GM18858 (cell line): ENCODE data around the gene LARP6.
"Not testable (repeated sequence)": the region's sequence is repeated elsewhere in the genome, so short reads cannot be mapped to it uniquely, and the experiment has no call there.

ENCODE experiments used
- ATAC-seq: cut with Tn5 transposase; IDR thresholded peaks from one replicate; pipeline ENCODE4 v1.9.1; 2021; ENCODE audit not compliant: unreplicated experiment

Gene LARP6

DNA sequence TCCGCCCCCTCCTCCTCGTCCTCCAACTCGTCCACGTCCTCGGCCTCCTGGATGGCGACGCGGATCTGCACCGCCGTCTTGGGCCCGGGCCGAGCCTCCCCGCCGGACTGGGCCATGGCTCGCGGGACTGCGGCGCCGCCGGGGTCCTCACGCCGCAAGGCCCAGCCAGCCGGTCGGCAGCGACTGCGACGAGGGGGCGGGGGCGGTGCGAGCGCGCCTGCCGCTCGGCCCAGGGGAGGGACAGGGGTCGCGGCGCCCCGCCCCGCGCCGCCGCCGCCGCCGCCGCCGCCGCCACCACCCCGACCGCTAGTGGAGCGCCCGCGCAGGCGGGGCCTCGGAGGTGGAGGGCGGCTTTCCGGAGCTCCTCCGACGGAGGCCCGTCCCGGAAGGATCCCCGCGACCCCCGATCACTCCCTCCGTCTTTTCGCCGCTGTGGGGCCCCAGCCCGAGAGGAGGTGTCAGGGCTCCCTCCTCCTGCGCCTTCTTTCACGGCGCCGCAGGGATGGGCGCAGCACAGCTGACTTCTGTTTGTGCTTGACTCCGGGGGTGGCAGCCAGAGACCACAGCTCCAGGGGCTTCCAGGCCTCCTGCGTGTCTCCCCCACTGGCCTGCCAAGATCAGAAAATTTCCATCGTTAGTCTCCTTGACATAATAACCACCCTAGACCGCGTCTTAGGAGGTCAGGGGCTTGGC, at the start of gene LARP6:
Gene LARP6, minus strand, starts transcription at position 185 of the 693 bp plus-strand sequence. Its CDS starts 69 bp downstream, at position 116.
- ATAC-seq = no peak

DNA sequence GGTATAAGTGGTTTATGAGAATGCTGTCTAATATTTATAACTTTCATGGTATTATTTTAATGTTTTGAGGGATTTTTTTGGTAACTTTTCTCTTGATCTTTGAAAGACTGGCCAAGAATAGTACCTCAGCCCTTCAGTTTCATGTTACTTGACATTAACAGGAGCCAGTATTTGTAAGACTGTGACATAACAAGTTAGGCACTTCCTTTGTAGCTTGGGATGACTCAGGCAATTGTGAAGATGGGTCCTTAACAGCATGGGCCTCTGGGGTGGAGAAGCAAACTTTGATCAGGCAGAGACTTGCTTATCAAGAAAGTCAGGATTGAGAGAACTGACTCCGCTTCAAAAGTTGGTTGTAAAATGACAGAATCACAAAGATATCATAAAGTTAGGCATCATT, 48.1 kb upstream of the LARP6 start:
- ATAC-seq = no peak

DNA sequence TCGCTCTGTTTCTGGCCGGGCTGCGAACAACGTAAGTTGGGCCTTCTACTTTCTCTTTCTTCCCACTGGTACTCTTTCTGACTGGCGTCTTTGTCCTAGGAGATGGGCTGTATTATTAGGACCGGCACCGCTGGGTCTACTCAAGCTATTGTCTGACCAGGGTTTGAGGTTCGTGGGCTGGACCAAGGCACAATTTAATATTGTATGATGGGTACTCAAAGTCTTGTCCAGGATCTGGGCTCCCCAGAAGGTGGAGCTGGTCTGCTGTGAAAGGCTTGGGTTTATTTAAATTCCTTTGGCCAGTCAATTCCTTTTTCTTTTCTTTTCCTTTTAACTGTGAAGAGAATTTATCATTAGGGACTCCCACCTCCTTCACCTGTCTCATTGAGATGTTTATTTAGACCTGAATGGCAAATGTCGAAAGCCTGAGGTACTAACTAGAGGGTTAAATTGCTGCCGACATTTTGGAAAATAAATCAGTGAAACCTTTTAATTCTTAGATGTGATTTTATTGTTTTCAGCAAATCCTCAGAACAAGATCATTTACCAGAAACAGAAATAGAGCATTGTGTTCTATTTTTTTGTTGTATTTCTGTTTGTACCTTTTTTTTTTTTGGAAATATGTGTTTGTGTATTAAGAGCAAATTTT, 39.1 kb upstream of the LARP6 start:
- ATAC-seq = no peak

DNA sequence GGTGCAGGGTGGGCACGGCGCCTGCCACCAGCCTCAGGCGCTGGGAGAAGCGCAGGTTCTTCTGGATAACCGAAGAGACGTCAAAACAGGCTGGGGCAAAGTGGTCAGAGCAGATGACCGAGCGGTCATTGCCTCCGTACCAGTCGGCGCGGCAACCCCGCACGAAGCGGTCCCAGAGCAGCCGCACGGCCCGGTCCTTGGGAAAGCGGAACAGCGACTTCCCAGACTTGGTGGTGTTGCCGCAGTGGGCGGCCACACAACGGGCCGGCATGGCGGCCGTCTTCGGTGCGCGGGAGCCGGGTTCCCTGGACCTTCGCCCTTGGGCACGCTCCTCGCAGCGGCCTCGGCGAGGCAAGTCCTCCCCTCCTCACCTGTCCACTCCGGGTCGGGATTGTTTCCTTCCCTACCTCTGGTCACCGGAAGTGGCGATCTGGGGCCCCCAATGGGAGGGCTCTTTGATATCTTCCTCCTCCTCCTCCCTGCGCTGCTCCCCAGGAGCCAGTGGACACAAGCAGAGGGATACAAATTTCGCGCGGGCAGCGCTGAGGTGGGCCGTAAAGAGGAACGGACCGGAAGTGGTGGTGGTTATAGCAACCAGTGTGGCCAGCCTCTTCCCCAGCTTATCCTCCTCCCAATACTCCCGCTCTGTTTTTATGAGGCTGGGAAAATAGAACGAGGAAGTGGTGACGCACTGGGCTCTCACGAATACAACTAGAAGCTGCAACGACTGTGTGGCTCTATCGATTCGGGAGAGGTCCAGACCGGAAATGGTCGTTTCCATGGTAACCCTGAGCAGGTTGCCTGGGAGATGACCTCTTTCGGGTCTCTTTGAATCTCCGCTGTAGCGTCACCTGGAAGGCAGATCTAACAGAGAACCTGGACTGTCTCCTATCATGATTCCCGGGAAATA, 38.3 kb upstream of the LARP6 start, which contains the start of the genes LRRC49 and THAP10:
Gene LRRC49, plus strand, starts transcription at position 825 of the 910 bp plus-strand sequence. Its CDS starts 69 bp downstream, at position 894.
Gene THAP10, minus strand, starts transcription at position 432 of the 910 bp plus-strand sequence. Its CDS starts 161 bp downstream, at position 271.
- peak; percentile 41 for ATAC-seq

DNA sequence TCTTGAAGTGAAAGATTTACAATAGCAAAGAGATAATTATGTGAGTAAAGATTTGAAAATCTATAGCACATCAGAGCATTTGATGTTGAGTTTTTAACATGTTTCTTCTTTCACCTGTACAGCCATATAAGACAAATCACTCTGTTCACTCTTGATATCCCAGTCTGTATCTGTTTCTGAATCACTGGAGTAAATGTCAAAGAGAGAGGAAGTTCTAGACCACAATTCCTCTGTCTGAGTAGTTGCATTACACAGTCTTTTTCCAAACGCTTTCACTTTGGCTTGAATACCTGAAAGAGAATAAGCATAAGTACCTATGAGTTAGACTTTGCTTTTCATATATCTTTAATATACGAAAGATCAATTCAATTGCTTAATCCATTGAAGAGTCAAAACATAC, 28.4 kb upstream of the LARP6 start:
- ATAC-seq = no peak

DNA sequence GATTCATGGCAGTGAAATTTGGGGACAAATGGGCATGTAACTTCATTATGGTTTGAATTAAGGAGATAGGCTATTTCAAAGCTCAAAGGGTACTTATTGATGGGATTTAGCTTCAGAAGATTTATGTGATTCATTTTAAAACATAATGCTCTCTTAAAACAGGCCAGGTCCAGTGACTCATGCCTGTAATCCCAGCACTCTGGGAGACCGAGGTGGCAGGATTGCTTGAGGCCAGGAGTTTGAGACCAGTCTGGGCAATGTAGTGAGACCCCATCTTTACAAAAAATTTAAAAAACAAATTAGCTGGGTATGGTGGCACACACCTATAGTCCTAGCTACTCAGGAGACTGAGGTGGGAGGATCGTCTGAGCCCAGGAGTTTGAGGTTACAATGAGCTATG, 26.8 kb upstream of the LARP6 start:
- no peak for ATAC-seq

DNA sequence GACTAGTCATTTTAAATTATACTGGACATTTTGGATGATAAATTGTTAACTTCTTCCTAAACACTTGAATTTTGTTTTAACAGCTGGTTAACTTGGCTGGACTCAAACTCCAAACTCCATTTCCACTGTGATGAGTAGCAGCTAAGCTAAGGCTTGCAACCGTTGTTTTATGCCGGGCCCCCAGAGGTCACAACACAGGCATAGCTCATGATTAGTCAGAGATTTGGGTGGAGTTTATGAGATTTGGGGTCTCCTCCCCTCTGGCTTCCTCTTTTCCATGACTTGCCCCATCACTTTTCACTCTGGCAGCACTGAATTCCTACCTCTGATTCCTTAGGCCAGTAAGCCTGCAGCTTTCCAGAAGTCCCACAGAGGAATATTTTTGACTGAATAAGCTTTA, 25.4 kb upstream of the LARP6 start:
- ATAC-seq = no peak

DNA sequence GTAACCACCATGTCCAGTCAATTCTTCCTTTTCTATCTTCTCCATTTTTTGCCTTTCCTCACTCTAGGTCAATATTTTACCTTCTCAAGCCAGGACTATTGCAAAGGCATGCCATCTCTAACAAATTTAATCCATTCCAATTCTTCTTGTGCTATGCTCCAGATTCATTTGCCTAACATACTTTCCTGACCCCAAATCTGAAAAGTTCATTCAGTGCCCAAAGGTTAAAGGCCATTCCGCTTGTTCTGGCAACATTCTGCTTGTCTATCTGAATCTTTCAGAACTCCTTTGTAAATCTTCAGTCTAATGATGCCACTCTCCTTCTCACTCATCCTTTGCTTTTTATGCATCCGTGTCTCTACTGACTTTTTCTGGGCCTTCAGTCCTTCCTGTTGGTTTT, 22.7 kb upstream of the LARP6 start:
- no peak for ATAC-seq

DNA sequence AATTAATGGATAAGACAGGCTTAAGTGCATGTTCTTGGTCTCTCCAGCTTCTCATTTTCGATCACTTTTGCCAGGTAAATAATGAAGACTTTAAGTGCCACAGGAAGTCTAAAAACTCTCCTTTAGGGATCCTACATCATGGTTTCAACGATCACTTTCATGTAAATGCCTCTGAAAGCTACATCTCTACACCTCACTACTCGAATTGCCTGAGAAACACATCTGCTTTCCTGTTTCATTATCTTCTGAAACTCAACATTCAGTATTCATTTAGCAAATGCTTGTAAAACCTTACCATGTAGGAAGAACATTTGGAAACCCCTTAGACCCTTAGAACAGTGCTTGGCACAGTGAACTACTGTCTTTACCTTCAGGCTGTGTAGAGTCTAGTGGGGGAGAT, 22.1 kb upstream of the LARP6 start:
- ATAC-seq = no peak

DNA sequence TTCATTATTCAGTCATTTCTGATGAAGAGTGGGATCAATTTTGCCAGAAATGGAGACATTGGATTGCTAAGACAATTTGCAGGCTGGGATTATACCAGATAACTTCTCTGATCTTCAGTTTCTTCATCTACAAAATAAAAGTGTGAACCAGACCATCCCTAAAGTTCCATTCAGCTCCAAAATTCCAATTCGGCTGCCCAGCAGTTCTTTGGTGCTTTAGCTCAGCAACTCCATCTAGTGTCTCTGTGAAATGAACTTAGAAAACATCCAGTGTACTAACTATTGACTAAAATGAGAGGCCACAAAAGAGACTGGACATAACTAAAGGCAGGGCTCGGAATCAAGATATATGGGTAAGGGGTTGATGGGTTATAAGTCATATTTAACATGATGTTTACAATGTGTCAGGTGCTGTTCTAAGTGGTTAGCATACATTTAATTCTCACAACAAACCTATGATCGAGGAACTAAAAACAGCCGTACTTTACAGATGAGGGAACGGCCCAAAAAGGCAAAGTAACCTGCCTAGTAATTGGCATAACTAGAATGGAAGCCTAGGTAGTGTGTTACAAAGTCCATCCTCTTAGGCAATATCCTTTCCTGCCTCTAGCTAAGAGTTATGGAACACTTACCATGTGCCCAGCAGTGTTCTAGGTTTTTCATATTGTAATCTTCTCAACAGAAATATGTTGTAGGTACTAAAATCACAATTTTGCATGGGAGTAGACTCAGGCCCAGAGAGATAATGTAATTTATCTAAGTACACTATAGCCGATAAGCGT, 21.2 kb upstream of the LARP6 start:
- no peak for ATAC-seq

DNA sequence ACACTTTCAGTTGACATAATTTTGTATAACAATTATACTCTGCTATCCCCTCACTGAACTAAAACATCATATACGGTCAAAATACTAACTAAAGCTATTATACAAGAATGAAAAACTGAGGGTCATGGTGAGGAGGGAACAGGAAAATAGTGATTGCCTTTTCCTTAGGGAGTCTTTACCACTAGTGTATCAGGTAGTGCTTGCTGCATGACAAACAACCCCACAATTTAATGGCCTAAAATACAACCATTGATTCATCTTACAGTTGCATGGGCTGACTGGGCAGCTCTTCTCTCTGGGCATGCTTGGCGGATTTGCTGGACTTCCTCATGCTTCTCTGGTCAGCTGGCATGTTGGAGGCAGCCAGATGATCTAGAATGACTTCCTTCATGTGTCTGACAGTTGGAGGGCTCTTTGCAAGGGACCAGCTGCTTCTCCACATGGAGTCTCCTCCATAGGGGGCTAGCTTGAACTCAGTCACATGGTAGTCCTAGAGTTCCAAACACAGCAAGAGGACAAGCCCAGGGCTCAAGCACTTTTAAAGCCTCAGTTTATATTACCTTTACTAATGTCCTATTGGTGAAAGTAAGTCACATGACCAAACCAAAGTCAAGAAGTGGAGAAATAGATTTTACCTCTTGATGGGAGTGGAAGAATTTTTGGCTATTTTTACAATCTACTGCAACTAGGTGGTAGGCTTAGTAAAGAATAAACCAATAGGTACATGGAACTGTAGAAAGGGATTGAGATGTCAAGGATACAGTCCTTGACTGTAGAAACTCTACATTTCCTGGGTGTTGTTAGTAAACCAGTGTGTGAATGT, 19.5 kb upstream of the LARP6 start:
- no peak for ATAC-seq

DNA sequence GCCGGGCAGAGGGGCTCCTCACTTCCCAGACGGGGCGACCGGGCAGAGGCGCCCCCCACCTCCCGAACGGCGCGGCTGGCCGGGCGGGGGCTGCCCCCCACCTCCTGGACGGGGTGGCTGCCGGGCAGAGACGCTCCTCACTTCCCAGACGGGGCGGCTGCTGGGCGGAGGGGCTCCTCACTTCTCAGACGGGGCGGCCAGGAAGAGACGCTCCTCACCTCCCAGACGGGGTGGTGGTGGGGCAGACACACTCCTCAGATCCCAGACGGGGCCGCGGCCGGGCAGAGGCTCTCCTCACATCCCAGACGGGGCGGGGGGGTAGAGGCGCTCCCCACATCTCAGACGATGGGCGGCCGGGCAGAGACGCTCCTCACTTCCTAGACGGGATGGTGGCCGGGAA, 17.5 kb upstream of the LARP6 start:
- ATAC-seq = not testable (repeated sequence)

DNA sequence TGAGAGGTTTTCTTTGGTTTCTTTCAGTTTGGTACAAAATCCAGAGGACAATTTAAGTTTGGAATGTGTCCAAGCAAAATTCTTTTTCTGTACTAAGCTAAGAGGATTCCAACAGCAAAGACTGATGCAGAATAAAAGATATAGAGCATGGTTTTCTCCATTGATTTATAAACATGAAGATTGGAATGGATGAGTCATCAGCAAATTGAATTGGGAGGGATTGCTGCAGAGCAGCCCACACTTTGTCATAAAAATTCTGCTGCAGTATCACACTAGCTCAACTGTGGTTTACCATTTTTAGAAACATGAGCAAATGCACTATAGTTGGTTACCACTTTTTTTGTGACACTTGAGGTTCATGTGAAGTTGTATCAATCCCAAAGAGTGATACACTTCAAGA, 16.1 kb upstream of the LARP6 start:
- ATAC-seq = no peak

DNA sequence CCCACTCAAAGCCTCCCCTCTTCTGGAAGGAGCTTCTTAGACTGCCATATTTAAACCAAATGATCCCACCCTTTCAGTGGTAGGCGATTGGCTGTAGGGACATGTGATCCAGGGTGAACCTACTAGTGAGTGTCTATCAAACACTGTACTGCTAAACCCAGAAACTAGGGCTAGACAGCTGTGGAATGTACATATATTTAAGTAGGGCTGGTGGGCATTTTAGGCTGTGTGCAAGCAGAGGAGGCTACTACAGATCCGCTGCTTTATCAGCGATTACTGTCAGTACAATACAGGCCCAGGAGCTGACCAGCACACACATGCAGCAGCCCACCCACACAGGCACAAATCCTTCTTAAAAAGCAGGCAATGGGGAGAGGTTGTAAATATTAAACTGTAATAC, 15.4 kb upstream of the LARP6 start:
- ATAC-seq = no peak

DNA sequence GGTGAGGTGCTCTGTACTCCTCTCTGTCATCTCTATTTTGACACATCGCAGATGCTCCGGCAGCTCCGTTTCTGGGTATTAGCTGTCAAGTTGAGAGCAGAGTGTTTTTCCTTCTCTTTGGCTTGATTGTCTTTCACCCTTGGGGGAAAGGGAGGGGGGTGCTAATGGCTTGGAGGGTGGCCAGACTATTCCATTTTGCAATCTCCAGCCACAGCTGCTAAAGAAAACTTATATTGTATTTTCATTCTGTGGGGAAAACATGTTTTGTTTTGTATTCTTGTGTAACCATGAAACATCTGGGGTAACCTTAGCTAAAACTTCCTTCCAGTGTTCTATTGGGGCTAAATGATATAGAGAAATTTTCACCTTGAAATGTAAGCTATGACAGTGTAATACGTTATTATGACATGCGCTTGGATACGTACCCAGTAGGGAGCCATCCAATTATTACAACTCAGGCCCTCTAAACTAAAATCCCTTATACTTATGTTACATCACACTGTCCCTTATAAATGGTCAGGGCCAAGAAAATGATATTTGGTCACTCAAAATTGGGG, 14.0 kb upstream of the LARP6 start:
- ATAC-seq = no peak

DNA sequence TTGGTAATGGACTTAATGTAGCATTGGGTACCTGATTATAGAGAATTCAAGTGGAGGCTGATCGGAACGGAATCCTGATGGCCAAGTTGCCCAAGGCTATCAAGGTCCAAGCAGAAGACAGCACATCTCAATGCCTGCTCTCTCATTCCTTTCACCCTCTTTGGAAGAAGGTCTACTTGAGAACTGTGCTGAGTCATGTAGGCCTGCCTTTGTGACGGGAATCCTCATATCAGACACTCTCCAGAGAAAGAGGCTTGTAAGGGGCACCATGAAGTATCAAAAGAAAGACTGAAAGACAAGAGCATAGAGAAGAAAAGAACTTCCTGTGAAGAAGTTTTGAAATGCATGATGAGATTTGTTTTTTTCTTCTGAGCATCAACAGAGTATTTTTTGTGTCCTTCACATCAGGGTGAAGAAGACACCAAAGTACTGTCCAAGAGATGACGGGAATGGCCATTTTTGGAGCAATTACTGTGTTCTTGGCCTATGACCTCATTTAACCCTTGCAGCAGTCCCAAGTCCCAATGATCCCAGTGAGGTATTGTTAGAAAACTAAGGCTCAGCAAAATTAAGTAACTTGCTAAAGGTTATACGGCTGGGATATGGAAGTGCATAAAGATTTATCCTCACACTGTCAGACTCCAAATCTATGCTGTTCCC, 13.2 kb upstream of the LARP6 start:
- no peak for ATAC-seq

DNA sequence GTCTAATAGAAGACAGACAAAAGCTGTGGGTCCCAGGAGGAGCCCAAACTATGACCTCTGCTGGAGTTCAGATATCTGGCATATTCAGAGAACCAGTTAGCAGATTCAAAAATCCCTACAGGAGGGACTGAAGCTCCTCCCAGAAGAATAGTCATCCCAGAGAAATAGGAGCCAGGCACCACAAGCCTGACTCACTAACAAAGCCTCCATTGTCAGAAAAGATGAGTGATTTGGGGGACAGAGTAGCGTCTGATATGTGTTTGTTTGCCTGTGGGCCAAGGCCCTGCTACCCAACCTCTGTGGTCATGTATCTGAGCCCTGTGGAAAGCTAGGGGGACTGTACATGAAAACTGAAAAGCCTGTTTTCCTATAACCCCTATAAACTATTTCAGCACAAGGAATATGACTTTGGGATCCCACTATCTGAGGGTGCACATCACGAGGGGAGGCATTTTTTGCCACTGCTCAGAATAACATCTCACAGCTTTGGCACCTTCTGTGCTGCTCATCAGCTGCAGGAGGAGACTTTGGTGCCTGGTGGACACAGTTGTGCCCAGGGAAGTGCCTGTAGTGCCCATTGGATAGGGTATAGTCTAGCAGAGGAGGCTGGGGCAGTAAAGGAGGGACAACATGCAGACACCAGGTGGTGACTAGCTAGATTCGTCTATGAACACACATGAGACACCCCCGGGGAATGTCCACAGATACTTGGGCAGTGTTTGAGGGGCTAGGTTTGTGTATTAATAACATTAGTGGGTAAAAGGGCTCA, 9.7 kb upstream of the LARP6 start:
- ATAC-seq = no peak

DNA sequence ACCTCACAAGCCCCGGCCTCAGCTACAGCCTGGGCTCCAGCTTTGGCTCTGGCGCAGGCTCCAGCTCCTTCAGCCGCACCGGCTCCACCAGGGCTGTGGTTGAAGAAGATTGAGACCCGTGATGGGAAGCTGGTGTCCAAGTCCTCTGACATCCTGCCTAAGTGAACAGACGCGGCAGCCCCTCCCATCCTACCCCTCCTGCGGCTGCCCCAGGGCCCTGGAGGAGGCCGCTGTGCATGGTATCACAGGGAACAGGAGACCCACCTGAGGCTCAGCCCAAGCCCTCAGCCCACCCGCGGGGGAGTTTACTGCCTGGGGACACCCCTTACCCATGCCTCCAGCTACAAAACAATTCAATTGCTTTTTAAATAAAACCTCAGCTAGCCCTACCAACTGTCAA, 6.0 kb upstream of the LARP6 start:
- no peak for ATAC-seq
